Esophagus muscularis mucosa (tissue), 4 donors: ENCODE measurements around the gene ROPN1B.
"Not testable (repeated sequence)": the region's sequence is repeated elsewhere in the genome, so short reads cannot be mapped to it uniquely, and the experiment has no call there.

Experiments used
- CTCF ChIP-seq, 3 experiments: fragments of 200-600 bp in 2 of 3; fragments of 450-650 bp in 1 of 3; sonication (generic) in 2 of 3; IDR thresholded peaks; one replicate each; pipeline ENCODE4 v1.5.1; 2017 to 2019; ENCODE audit warnings: antibody characterized with exemption in 3 of 3, mild to moderate bottlenecking in 2 of 3, moderate library complexity in 1 of 3
- EP300 ChIP-seq: sonication (generic); formaldehyde crosslinking; IDR thresholded peaks from one replicate; pipeline ENCODE4 v1.6.1; 2017; ENCODE audit warnings: antibody characterized with exemption
- POLR2A ChIP-seq: fragments of 450-650 bp; IDR thresholded peaks from one replicate; pipeline ENCODE4 v1.6.1; 2017; ENCODE audit warnings: antibody characterized with exemption, moderate library complexity, mild to moderate bottlenecking, low read depth
- POLR2AphosphoS5 ChIP-seq, 2 donors: sonication (generic); formaldehyde crosslinking; IDR thresholded peaks; one replicate each; pipeline ENCODE4 v1.6.1; 2017; ENCODE audit warnings: antibody characterized with exemption in 2 of 2

DNA sequence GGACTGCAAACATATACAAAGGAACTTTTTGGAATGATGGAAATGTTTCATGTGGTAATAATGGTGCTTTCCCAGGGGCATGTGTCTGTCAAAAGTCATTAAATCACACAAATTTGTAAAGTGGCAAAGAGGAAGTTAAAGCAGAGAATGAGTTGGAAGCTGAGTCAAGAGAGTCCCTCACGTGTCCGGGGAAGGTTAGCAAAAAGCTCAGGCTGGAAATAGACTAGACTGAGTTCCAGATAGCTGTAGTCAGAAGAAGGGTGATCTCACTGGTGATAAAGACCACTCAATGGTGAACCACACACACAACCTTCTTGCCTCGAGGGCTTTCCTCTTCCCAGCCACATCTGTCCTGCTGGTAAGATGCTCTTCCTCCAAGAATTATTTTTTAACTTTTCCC, 20.1 kb upstream of the ROPN1B start:
- not testable (repeated sequence) for TF ChIP-seq CTCF (IDR thresholded peaks at IDR 0.05); POLR2A; POLR2AphosphoS5 (IDR thresholded peaks at IDR 0.05); EP300
